Natural killer cell treated with Interleukin-12 subunit alpha and Interleukin-12 subunit beta and Interleukin-15 and Interleukin-18, amount 100 ng/mL, for 72 hours (primary cell): ENCODE results near the gene ADARB2. TPM values are rescaled to one million over a fixed set of nuclear protein-coding genes. Genes with fewer than 3 reads are reported as not detected.

Experiments used
- ATAC-seq, 2 donors: fragments of 150-1000 bp; cut with Tn5 transposase in 1 of 2; sonication (Bioruptor Pico), chemical (Tn5 transposase) in 1 of 2; 2 replicates each; pipeline ENCODE4 v1.10.0; 2021
- DNase-seq: peaks from one replicate; pipeline ENCODE4 v3.0.0; 2022; ENCODE audit warnings: low spot score
- H3K27ac Mint-ChIP-seq, 2 donors: 1 replicate in 1 of 2; 2 replicates in 1 of 2; pipeline ENCODE4 v1.8.0; 2022; ENCODE audit warnings: mixed read lengths in 2 of 2, mild to moderate bottlenecking in 1 of 2, moderate library complexity in 1 of 2
- H3K27me3 Mint-ChIP-seq, 2 donors: 1 replicate in 1 of 2; 2 replicates in 1 of 2; pipeline ENCODE4 v1.8.0; 2022; ENCODE audit warnings: mixed read lengths in 2 of 2
- H3K36me3 Mint-ChIP-seq: one replicate; pipeline ENCODE4 v1.8.0; 2022; ENCODE audit warnings: mixed read lengths
- H3K4me1 Mint-ChIP-seq, 2 donors: 1 replicate in 1 of 2; 2 replicates in 1 of 2; pipeline ENCODE4 v1.8.0; 2022; ENCODE audit warnings: low read depth in 2 of 2, mixed read lengths in 2 of 2, mild to moderate bottlenecking in 1 of 2
- H3K4me3 Mint-ChIP-seq: one replicate; pipeline ENCODE4 v1.8.0; 2022; ENCODE audit warnings: mixed read lengths
- H3K9me3 Mint-ChIP-seq: 2 replicates; pipeline ENCODE4 v1.8.0; 2022; ENCODE audit warnings: mixed read lengths
- total RNA-seq, 2 donors: library from RNA; stranded (reverse); gene quantifications; one replicate each; pipeline ENCODE4 v1.2.3, GENCODE V29; 2022

ADARB2 gene
- total RNA-seq, 2 donors from 2014 or later, result not detected

GRCh38 chr10:1213252-1214070 lies 523.9 kb downstream of the ADARB2 start:
- peak in 1 of 2 donors; percentile 7 for ATAC-seq

DNA sequence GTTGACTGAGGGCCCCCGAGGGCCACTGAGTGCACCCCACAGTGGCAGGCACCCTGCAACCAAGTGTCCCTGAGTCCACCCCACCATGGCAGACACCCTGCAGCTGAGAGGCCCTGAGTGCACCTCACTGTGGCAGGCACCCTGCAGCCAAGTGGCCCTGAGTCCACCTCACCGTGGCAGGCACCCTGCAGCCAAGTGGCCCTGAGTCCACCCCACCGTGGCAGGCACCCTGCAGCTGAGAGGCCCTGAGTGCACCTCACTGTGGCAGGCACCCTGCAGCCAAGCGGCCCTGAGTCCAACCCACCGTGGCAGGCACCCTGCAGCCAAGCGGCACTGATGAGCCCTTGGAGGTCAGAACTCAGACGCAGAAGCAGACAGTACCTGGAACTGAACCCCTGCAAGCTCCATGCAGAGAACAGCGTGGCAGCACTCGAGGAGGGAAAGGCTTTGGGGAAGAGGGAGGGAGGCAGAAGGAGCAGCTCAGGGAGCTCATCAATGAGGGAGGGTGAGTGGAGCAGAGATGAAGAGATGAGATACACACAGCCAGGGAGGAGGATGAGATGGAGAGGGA lies 524.7 kb downstream of the ADARB2 start:
- H3K36me3 Mint-ChIP-seq, result no peaks in the 10 kb centered on the region
- ATAC-seq (no peak), DNase-seq (no peak)
- H3K27ac Mint-ChIP-seq, result no peak overlapping the region
- H3K4me1 Mint-ChIP-seq, result peaks cover 14 to 17% of the 10 kb centered on the region in 2 donors
- no peak overlapping the region for H3K4me3 Mint-ChIP-seq
- no peaks in the 10 kb centered on the region for H3K9me3 Mint-ChIP-seq
- peaks cover 3 to 8% of the 10 kb centered on the region in 2 donors for H3K27me3 Mint-ChIP-seq

More at GRCh38 chr10:1213252-1214070, 523.9 kb downstream of the ADARB2 start:
- Mint-ChIP-seq H3K4me3 (no peak overlapping the region), H3K4me1 (peaks cover 14 to 17% of the 10 kb centered on the region in 2 donors), H3K36me3 (no peaks in the 10 kb centered on the region), H3K27ac (no peak overlapping the region), H3K9me3 (no peaks in the 10 kb centered on the region), H3K27me3 (peaks cover 3 to 8% of the 10 kb centered on the region in 2 donors)
- DNase-seq, result no peak

DNA sequence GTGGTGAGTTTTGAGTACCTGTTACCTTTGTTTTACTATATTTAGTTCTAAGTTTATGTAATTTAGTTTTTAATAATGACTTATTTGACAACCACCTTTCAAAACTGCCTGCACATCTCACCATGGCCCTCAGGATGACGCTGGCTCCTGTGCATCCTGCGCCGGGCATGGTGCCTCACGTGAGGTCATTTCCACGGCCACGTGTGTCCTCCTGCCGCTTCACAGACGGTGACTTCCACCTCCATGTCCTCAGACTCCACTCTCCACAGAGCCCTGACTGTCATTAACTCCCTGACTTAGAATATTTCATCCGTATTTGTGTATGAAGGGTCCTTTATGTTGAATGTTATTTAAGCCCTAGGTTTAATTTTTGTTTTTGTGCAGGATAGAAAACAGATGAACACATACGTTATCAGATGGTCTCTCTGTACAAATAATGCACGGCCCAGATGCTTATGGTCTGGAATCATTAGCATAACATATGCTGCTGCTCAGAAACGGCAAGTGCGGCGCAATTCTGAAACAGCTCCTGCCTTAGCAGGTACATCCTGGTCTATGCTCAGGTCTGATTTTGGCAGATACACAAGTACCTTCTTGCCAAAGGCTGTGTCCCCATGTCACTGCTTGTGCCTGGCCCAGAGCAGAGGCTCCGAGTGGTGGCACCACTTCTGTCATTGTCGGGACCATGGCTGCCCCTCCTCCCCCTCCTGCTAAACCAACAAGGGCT lies 525.3 kb downstream of the ADARB2 start:
- no peak for DNase-seq
- peaks cover 3 to 8% of the 10 kb centered on the region in 2 donors for H3K27me3 Mint-ChIP-seq
- peaks cover 14 to 17% of the 10 kb centered on the region in 2 donors for H3K4me1 Mint-ChIP-seq
- H3K4me3 Mint-ChIP-seq, result no peak overlapping the region
- no peak overlapping the region for H3K27ac Mint-ChIP-seq
- no peak for ATAC-seq
- H3K36me3 Mint-ChIP-seq, result no peaks in the 10 kb centered on the region
- H3K9me3 Mint-ChIP-seq, result no peaks in the 10 kb centered on the region

- H3K9me3 Mint-ChIP-seq, result no peaks in the 10 kb centered on the region
- H3K4me3 Mint-ChIP-seq, result no peak overlapping the region
- no peak for DNase-seq
- H3K4me1 Mint-ChIP-seq, result peaks cover 14 to 17% of the 10 kb centered on the region in 2 donors
- peaks cover 3 to 8% of the 10 kb centered on the region in 2 donors for H3K27me3 Mint-ChIP-seq
- no peaks in the 10 kb centered on the region for H3K36me3 Mint-ChIP-seq
- H3K27ac Mint-ChIP-seq, result no peak overlapping the region
- ATAC-seq, result no peak
These were observed 526.7 kb downstream of the ADARB2 start for GRCh38 chr10:1210667-1211066.

- DNase-seq (no peak), ATAC-seq (peak; percentile 36 to 48)
- Mint-ChIP-seq H3K36me3 (no peaks in the 10 kb centered on the region), H3K9me3 (no peaks in the 10 kb centered on the region), H3K4me3 (no peak overlapping the region), H3K27me3 (peaks cover 3 to 8% of the 10 kb centered on the region in 2 donors), H3K27ac (peak overlapping the region in 1 of 2 donors; percentile 41), H3K4me1 (peaks cover 14 to 17% of the 10 kb centered on the region in 2 donors)
These were observed 527.9 kb downstream of the ADARB2 start for GRCh38 chr10:1209355-1209979.

DNA sequence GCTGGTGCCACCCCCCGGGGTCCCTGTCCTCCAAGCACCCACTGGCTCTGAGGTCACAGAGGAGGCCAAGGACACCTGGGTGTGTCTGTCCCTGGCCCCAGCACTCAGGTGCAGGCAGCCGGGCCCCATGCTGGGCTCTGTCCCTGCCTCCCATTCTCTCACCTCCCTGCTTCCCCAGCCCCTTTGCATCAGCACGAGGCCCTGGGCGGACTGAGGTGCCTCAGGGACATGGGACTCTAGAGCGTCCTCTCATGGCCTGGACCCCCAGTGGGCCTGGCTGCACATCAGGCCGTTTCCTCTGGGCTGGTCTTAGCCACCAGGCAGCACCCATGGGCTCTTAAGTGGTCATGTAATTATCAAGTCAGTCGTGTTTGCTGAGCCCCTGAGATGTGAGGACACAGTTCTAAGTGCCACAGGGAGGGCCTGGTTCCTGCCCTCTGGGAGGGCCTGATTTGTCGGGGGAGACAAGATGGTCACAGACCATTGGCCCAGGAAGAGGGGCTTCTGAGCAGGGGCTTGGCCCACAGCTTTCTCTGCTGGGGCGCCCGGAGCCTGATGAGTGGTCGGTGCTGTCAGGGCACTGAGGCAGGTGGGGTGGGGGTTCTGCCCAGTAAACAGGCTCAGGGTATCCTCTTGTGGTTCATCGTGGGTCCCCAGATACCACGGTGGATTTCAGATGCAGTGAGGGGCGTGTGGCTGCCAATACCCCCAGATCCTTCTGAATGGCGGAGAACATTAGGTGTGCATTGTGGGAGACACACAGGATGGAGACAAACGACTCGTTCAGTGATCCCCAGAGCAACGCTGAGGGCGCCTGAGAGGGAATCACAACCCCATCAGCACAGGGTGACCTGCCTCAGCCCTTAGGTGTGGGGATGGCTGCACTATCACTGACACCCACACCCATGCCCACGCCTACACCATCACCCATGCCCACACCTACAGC lies 528.7 kb downstream of the ADARB2 start:
- DNase-seq, result no peak
- H3K27ac Mint-ChIP-seq, result no peak overlapping the region
- ATAC-seq, result no peak
- H3K4me3 Mint-ChIP-seq, result no peak overlapping the region
- peaks cover 3 to 8% of the 10 kb centered on the region in 2 donors for H3K27me3 Mint-ChIP-seq
- no peaks in the 10 kb centered on the region for H3K36me3 Mint-ChIP-seq
- no peaks in the 10 kb centered on the region for H3K9me3 Mint-ChIP-seq
- peaks cover 14 to 17% of the 10 kb centered on the region in 2 donors for H3K4me1 Mint-ChIP-seq

DNA sequence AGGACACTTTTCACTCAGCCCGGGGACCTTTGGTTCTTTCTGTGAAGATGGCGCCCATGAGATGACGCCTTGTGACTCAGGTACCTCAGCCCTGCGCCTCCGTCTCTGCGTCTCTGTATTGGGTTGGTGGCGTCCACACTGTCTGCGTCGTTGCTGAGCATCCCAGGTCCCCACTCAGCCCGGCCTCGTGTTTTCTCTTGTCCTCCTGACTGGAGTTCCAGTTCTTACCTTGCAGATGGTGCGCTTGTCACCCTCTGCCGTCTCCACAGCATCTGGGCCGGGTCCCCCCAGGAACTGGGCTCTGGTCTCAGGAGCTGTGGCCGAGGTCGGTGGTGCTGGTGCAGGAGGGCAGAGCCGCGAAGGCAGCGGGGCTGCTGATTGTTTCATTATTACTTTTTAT lies 530.7 kb downstream of the ADARB2 start:
- H3K36me3 Mint-ChIP-seq, result no peaks in the 10 kb centered on the region
- H3K4me3 Mint-ChIP-seq, result no peak overlapping the region
- DNase-seq, result no peak
- peaks cover 3 to 4% of the 10 kb centered on the region in 2 donors for H3K27me3 Mint-ChIP-seq
- no peak for ATAC-seq
- no peak overlapping the region for H3K27ac Mint-ChIP-seq
- peaks cover 14 to 17% of the 10 kb centered on the region in 2 donors for H3K4me1 Mint-ChIP-seq
- H3K9me3 Mint-ChIP-seq, result no peaks in the 10 kb centered on the region

GRCh38 chr10:1206101-1206500 lies 531.2 kb downstream of the ADARB2 start:
- Mint-ChIP-seq H3K9me3 (no peaks in the 10 kb centered on the region), H3K27me3 (peaks cover 2 to 6% of the 10 kb centered on the region in 2 donors), H3K27ac (no peak overlapping the region), H3K4me3 (no peak overlapping the region), H3K36me3 (no peaks in the 10 kb centered on the region), H3K4me1 (peaks cover 13 to 15% of the 10 kb centered on the region in 2 donors)
- DNase-seq, result no peak
- ATAC-seq, result no peak

DNA sequence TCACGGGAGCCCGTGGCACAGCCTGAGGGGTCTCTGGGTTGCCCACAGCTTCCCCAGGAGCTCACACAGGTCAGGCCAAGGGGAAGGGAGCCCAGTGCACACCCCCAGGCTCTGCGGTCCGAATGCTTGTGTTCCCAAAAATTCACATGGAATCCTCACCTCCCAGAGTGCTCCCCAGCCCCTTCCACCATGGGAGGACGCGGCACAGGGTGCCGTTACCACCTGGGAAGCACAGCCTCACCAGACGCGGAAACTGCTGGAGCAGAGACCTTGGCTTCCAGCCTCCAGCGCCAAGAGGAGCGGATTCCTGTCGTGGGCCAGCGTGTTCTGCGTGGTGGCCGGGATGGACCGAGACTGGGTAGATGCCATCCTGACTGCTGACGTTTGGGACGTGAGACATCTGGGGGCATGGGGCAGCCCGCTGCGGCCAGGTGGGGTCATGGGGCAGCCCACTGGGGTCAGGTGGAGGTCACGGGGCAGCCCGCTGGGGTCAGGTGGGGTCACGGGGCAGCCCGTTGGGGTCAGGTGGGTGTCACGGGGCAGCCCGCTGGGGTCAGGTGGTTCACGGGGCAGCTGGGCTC lies 531.8 kb downstream of the ADARB2 start:
- Mint-ChIP-seq H3K27me3 (peaks cover 0 to 6% of the 10 kb centered on the region in 2 donors), H3K27ac (no peak overlapping the region), H3K9me3 (no peaks in the 10 kb centered on the region), H3K4me1 (peaks cover 11% of the 10 kb centered on the region in 2 donors), H3K36me3 (no peaks in the 10 kb centered on the region), H3K4me3 (no peak overlapping the region)
- ATAC-seq (no peak), DNase-seq (no peak)

DNA sequence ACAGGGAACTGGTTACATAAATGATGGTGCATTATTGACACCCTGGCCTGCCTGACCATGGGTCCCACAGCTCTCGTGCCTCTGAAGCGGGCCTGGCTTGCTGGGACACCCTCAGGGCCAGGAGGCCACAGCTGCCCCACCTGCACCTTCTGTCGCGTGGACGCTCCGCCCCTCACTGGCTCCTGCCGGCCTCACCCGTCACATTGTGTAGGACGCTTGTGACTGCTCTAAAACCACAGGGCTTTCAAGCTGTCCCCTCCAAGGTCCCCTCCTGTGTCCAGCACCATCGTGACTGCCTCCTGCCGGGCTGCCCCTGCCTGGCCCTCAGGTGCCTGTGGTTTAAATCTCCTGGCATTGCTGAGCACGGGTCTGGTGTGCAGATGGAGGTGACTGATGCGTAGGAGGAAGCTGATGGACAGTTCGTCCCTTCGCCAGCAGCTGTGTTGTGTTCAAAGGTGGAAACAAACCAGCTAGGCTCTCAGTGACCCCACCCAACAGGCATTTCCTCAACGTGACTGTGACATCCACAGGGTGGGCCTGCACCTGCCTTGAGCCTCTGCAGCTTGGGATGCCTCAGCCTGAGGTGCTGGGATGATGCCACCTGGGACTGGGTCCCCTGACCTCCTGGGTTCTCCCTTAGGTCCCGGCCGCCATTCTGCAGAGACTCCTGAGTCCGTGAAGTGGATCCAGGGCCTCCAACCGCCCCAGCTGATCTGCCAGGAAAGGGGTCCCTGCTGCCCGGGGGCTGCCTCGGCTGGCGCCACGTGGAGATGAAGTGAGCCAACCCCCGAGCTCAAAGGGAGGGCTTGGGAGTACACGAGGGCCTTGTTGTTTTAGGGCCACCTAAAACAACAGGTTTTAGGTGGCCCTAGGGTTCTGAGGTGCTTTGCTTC lies 532.6 kb downstream of the ADARB2 start:
- H3K36me3 Mint-ChIP-seq, result no peaks in the 10 kb centered on the region
- DNase-seq (no peak), ATAC-seq (no peak)
- H3K9me3 Mint-ChIP-seq, result no peaks in the 10 kb centered on the region
- no peak overlapping the region for H3K27ac Mint-ChIP-seq
- peaks cover 5 to 7% of the 10 kb centered on the region in 2 donors for H3K4me1 Mint-ChIP-seq
- no peak overlapping the region for H3K4me3 Mint-ChIP-seq
- peaks cover 0 to 6% of the 10 kb centered on the region in 2 donors for H3K27me3 Mint-ChIP-seq

DNA sequence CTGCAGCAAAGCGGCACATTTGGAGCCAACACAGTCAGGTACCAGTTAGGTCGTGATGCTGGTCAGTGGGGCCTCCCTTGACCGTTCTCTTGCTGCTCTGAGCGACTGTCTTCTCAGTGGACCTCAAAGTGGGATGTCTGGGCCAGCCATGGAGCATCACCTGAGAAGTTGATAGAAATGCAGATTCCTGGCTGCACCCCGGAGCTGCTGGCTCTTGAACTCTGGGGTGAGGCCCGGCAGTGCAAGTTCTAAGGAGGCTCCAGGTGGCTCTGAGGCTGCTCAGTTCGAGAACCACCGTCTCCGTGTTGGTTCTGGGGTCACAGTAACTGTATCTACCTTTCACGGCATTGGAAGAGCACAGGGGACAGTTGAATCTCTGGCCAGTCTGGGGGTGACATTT lies 533.6 kb downstream of the ADARB2 start:
- ATAC-seq (no peak), DNase-seq (no peak)
- H3K27ac Mint-ChIP-seq, result no peak overlapping the region
- no peaks in the 10 kb centered on the region for H3K9me3 Mint-ChIP-seq
- no peaks in the 10 kb centered on the region for H3K4me1 Mint-ChIP-seq
- H3K36me3 Mint-ChIP-seq, result no peaks in the 10 kb centered on the region
- H3K27me3 Mint-ChIP-seq, result peaks cover 0 to 6% of the 10 kb centered on the region in 2 donors
- no peak overlapping the region for H3K4me3 Mint-ChIP-seq

- no peak for ATAC-seq
- peaks cover 0 to 6% of the 10 kb centered on the region in 2 donors for H3K27me3 Mint-ChIP-seq
- H3K4me3 Mint-ChIP-seq, result no peak overlapping the region
- DNase-seq, result no peak
- no peak overlapping the region for H3K27ac Mint-ChIP-seq
- no peaks in the 10 kb centered on the region for H3K36me3 Mint-ChIP-seq
- no peaks in the 10 kb centered on the region for H3K9me3 Mint-ChIP-seq
- H3K4me1 Mint-ChIP-seq, result no peaks in the 10 kb centered on the region
These were observed 534.1 kb downstream of the ADARB2 start for GRCh38 chr10:1203216-1203615.
